Cerebellar nuclear complex (tissue), 1 donor: ENCODE measurements around the gene PAGE2.
"Not testable (repeated sequence)": the region's sequence is repeated elsewhere in the genome, so short reads cannot be mapped to it uniquely, and the experiment has no call there.

Experiments used
- DNase-seq, 2 experiments: peaks; one replicate each; lab custom pipeline; 2025; lab: John Stamatoyannopoulos, UW

PAGE2 gene, protein sequence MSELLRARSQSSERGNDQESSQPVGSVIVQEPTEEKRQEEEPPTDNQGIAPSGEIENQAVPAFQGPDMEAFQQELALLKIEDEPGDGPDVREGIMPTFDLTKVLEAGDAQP

DNA sequence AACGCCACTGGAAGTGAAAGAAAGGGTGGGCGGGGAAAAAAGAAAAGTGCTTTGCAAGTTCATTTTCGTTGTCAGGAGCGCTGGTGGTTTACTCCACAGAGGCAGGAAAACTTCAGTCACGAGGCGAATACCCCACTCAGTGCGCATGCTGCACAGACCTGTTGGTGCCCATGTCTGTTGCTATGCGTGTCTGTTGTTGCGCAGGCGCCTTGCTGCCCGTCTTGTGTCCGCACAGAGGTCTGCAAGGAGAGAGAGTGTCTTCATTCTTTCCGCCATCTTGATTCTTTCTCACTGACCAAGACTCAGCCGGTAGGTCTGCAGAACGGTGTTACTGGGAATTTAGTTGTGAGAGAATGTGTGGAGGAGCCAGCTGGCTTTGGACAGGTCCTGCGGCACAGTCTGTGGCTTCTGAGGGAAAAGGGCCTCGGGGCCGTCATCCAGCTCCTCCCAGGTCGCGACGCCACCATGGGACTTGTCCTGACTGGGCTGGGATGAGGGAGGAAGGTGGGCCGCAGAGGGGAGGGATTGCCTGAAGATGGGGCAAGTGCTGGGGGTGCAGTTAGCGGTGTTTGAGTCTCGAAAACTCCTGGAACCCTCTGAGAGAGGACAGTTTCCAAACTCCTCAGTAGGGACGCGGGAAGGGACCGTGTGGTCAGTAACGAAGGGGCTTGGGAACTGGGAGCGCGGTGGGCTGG lies at the start of gene PAGE2:
Gene PAGE2 (plus strand): TSS at position 224 of the 695 bp plus-strand sequence. CDS start 1,003 bp downstream, outside the sequence.
- no peak for DNase-seq

DNA sequence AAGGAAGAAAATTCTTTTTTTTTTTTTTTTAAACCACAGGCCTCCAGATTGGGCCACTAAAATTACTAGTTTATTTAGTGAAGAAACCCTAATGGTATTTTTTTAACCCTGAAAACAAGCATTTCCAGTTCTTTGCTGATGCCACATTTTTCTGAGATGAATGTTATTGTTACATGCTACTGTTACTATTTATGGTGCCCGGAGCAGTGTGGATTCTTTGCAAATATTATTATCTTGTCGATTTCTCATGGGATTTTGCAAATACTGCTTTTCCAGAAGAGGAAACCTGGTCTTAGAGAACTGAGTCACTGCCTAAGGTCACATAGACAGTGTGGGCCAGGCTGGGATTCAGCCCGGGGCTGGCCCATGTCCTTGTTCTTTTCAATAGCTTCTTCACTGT lies 49.3 kb upstream of the PAGE2 start:
- DNase-seq = no peak

DNA sequence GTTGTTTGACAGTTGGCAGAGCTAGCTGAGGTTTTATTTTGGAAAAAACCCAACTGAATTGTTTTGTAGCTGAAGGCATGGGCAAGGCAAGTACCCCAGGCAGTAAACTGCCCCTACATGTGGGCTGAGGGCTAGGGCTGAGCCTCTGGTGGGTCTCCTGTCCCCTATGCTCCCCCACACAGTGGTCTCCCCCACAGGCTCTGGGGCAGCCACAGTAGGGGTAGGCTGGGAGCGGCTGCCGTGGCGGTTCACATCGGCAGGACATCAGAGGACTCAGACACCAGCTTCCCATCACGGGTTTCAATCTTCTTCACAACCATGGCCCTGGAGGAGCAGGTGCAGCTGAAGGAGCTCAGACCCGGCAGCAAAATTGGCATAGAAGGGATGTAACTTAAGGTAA lies 47.3 kb upstream of the PAGE2 start:
- no peak for DNase-seq

DNA sequence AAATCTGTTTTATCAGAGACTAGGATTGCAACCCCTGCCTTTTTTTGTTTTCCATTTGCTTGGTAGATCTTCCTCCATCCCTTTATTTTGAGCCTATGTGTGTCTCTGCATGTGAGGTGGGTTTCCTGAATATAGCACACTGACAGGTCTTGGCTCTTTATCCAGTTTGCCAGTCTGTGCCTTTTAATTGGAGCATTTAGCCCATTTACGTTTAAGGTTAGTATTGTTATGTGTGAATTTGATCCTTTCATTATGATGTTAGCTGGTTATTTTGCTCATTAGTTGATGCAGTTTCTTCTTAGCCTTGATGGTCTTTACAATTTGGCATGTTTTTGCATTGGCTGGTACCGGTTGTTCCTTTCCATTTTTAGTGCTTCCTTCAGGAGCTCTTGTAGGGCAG lies 38.2 kb upstream of the PAGE2 start:
- not testable (repeated sequence) for DNase-seq

- DNase-seq = no peak
Observed at GRCh38 chrX:55056820-55057674, 31.8 kb upstream of the PAGE2 start.

- DNase-seq = peak in 1 of 2 experiments; percentile 7
Observed at GRCh38 chrX:55057675-55058249, 31.1 kb upstream of the PAGE2 start.

GRCh38 chrX:55067180-55067579 lies 21.6 kb upstream of the PAGE2 start:
- not testable (repeated sequence) for DNase-seq

GRCh38 chrX:55072286-55072685 lies 16.5 kb upstream of the PAGE2 start:
- DNase-seq = no peak

DNA sequence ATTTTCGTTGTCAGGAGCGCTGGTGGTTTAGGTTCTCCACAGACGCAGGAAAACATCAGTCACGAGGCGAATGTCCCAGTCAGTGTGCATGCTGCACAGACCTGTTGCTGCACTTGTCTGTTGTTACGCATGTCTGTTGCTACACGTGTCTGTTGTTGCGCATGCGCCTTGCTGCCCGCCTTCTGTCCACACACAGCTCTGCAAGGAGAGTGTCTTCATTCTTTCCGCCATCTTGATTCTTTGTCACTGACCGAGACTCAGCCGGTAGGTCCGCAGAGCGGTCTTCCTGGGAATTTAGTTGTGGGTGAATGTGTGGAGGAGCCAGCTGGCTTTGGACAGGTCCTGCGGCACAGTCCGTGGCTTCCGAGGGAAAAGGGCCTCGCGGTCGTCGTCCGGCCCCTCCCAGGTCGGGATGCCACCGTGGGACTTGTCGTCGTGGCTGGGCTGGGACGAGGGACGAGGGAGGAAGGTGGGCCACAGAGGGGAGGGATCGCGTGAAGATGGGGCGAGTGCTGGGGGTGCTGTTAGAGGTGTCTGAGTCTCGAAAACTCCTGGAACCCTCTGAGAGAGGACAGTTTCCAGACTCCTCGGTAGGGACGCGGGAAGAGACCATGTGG lies 13.9 kb upstream of the PAGE2 start, which contains the start of gene PAGE2B:
Gene PAGE2B (plus strand): TSS at position 180 of the 617 bp plus-strand sequence. CDS start 1,012 bp downstream, outside the sequence.
- no peak for DNase-seq

DNA sequence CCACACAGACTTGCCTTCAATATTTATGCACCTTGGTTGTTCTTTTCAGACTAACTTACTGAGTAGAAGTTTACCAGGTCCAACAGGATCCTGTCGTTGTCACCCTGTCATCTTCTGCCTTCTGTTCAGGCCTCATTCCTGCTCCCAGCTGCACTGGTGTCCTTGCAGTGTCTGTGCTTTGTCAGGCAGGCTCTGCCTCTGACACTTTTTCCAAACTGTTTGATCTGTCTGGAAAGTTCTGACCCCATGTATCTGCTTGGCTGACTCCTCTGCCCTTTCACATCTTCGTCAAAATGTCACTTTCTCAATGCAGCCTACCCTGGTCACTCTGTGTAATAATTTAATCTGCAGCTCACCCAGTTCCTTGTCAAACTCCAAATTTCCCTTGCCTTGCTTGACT lies 9.9 kb downstream of the PAGE2 start:
- no peak for DNase-seq

- no peak for DNase-seq
Observed at GRCh38 chrX:55099162-55099561, 10.3 kb downstream of the PAGE2 start.

DNA sequence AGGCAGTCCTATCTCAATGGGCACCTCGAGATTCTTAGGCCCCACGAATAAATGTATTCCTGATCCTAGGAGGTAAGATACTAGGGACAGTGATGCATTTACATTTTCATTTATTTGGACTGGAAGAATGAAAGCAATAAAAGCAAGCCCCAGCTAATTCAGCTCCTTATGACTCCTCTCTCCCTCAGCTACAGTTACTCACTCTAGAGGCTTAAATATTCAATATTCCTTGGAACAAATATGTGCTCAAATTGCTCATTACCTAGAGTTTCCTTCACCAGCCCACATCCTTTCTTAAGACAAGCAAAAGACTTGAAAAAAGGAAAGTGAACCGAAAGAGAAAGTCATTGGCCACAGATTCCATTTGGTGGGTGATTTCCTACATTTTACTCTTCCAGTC lies 13.9 kb downstream of the PAGE2 start:
- DNase-seq = no peak

DNA sequence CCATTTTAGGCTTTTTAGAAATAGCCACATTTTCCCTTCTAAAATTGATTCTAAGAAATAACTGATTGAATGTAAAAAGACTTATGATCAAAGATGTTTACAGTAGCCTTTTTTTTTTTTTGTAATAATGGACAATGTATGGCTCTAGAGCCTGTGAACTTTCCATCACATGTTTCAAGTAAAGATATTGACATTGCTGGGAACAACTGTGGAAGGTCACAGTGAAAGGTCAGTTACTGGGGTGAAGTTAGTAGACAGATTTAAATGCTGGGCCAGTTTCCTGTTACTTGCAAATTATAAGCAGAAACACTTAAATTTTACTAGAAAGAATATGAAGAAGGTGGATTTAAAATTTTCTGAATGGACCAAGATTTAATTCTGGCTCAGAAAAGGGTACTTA lies 18.4 kb downstream of the PAGE2 start:
- no peak for DNase-seq

DNA sequence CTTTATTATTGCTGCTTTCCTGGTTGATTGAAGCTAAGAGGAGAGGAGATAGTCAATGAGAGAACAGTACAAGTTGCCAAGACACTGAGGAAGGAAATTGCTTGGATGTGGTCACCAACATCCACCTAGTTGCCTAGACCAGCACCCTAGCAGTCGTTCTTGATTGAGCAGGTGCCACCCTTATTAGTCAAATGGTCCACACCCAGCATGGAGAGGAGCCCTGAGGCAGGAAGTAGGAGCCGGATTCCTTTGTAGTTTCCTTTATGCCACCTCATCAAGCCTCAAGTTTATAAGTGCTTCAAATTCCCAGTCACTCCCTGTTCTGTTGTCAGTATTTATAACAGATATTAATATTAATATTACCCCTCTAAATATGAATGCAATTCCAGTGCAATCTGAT lies 19.1 kb downstream of the PAGE2 start:
- no peak for DNase-seq

DNA sequence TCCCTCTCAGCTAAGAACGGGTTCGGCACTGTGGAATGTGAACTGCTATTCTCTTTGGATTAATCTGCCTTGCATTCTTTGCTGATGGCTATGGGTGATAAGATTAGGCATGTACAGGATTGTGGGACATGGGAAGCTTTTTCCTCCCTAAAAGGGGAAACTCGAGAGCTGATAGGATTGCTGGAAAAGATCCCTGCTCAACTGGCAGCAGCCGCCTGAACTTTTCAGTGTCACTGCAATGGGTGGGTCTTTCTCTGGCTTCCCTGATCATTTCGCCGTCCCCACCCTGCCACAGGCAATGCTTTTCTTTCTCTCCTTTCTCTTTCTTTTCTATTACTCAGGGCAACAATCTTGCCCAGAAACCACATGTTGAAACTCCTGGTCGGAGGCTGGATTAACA lies 20.5 kb downstream of the PAGE2 start:
- DNase-seq = no peak

- no peak for DNase-seq
Observed at GRCh38 chrX:55111578-55112254, 22.9 kb downstream of the PAGE2 start.

- not testable (repeated sequence) for DNase-seq
Observed at GRCh38 chrX:55116589-55116988, 27.8 kb downstream of the PAGE2 start.

DNA sequence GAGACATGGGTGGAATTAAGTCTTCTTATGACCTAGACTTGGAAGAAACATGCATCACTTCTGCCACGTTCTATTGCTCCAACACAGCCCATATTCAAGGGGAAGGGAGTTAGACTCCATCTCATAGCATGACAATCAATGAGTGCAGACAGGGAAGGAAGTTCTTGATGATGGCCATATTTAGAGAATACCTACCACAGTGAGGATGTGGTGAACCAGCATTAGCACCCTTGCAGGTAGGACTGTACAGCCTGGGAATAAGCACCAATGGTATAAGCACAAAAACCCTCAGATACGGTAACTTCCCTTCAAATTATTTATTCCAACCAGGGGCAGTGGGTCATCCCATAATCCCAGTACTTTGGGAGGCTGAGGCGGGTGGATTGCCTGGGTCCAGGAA lies 29.8 kb downstream of the PAGE2 start:
- no peak for DNase-seq

DNA sequence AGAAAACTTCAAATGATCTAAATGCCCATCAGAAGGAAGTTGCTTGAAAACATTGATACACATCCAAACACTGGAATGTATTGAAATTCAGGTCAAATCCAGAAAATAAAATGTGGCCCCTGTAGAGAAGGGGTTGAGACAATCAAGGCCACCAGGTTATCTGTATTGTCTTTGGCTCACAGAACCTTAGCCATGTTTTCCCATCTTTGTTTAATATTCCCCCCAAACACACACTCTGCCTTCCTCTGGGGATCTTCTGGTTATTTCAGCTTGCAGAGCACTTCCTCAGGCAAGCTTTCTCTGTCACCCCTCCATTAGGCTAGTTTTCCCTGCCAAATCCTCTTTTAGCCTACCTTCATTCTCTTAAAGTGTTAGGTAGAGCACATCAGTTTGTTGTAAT lies 30.5 kb downstream of the PAGE2 start:
- no peak for DNase-seq

- DNase-seq = no peak
Observed at GRCh38 chrX:55119712-55120111, 30.9 kb downstream of the PAGE2 start.

DNA sequence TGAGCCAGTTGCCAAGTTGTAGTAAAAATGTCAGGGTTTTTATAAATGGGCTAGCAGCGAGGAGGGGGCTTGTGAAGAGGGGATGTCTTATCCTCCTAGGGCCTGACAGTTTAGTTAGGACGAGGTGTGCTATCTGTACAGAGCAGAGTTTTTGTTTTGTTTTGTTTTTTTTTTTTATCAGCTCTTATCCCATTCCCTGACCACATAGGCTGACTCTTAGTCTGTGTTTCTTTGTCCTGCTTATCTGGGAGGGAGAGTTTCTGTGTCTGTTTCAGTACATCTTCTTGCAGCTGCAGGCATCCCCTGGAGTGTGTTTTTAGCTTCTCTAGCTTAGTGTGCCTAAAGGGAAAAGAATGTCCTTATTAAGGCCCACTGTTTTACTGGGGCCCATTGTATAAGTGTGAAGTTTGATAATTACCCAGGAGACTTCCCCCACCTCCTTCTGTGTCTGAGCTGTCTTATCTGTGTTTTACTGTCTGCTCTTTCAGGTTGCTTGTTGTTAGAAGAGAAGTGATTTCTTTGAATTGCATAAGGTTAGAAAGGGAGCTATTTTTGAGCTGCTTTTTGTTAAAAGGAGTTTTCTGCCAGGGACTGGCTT lies 32.0 kb downstream of the PAGE2 start:
- no peak for DNase-seq
